Colonic mucosa (tissue), 4 donors: Measurements from ENCODE around the gene PREX1. TPM values are rescaled to one million over a fixed set of nuclear protein-coding genes. Genes with fewer than 3 reads are reported as not detected.

Source experiments
- DNase-seq: peaks from one replicate; pipeline ENCODE4 v3.0.0-alpha.2; 2020
- H3K27ac ChIP-seq: fragments of 200-600 bp; one replicate; pipeline ENCODE4 v1.8.0; 2021
- H3K27me3 ChIP-seq: fragments of 200-600 bp; one replicate; pipeline ENCODE4 v1.8.0; 2021
- H3K36me3 ChIP-seq: fragments of 200-600 bp; one replicate; pipeline ENCODE4 v1.8.0; 2021
- H3K4me1 ChIP-seq: fragments of 200-600 bp; one replicate; pipeline ENCODE4 v1.8.0; 2021; ENCODE audit warnings: mild to moderate bottlenecking
- H3K4me3 ChIP-seq: fragments of 200-600 bp; one replicate; pipeline ENCODE4 v1.8.0; 2021
- H3K9ac ChIP-seq, 2 donors: one replicate each; pipeline ENCODE4 v1.7.0; 2013; ENCODE audit warnings: control low read depth in 2 of 2, low read depth in 2 of 2, low read length in 2 of 2
- H3K9me3 ChIP-seq: fragments of 200-600 bp; one replicate; pipeline ENCODE4 v1.8.0; 2021
- intact Hi-C: fragments of 100-400 bp; cut with DNase I; formaldehyde crosslinking; loops from one replicate; pipeline ENCODE4 v1.14.1; 2022
- total RNA-seq, 2 donors: library from RNA; stranded (reverse); fragmentation: NEBNext Ultra II Directional in 1 of 2; extraction: Animal tissue kit (Norgen Biotek cat#: 25700) in 1 of 2; gene quantifications; one replicate each; pipeline ENCODE4 v1.2.1, GENCODE V29; 2021
- TF ChIP-seq, protein P1 (sequence below): fragments of 200-600 bp; IDR thresholded peaks from one replicate; pipeline ENCODE4 v1.8.0; 2022; ENCODE audit warnings: antibody characterized with exemption, mild to moderate bottlenecking
- donor health status: healthy.
- donor health status: DM: no; HTN: no; CAD: no.
- donor health status: DM: no; HTN: no; CAD: no.

The PREX1 gene
- total RNA-seq, 2 donors from 2014 or later, result 7.2 to 24.6 TPM

DNA sequence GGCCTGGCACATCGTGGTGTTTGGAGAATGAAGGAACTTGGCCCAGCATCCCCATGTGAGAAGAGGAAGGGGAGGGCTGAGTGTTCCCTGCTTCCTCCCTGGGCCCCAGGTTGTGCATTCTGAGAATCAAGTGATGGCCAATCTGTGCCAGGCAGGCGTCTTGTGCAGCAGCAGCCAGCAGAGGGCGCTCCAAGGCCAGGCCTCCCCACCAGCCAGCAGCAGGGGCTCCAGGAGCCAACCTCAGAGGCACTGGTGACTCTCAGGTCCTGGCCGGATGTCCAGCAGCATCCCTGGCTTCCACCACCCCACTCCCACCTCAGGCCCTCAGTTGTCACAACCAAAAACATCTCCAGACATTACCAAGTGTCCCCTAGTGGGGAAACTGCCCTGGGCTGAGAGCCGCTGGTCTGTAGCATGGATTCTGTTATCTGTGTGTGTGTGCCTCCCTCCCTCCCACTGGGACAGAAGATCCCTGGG is 192.0 kb downstream of the PREX1 start:
- no peak overlapping the region for H3K27ac ChIP-seq
- DNase-seq, result peak; percentile 58
- no peaks in the 10 kb centered on the region for H3K27me3 ChIP-seq
- no peak overlapping the region for H3K9ac ChIP-seq
- intact Hi-C loops, result loop anchor here (5.0 kb wide), 1 partner anchor 266 kb away; no protein-coding TSS in a partner anchor
- H3K4me1 ChIP-seq, result no peaks in the 10 kb centered on the region
- TF ChIP-seq, protein P1, sequence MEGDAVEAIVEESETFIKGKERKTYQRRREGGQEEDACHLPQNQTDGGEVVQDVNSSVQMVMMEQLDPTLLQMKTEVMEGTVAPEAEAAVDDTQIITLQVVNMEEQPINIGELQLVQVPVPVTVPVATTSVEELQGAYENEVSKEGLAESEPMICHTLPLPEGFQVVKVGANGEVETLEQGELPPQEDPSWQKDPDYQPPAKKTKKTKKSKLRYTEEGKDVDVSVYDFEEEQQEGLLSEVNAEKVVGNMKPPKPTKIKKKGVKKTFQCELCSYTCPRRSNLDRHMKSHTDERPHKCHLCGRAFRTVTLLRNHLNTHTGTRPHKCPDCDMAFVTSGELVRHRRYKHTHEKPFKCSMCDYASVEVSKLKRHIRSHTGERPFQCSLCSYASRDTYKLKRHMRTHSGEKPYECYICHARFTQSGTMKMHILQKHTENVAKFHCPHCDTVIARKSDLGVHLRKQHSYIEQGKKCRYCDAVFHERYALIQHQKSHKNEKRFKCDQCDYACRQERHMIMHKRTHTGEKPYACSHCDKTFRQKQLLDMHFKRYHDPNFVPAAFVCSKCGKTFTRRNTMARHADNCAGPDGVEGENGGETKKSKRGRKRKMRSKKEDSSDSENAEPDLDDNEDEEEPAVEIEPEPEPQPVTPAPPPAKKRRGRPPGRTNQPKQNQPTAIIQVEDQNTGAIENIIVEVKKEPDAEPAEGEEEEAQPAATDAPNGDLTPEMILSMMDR, result peak; percentile 79
- no peaks in the 10 kb centered on the region for H3K36me3 ChIP-seq
- no peak overlapping the region for H3K4me3 ChIP-seq
- H3K9me3 ChIP-seq, result no peaks in the 10 kb centered on the region

- H3K36me3 ChIP-seq, result no peaks in the 10 kb centered on the region
Observed at GRCh38 chr20:48635361-48635760, 192.4 kb downstream of the PREX1 start.

DNA sequence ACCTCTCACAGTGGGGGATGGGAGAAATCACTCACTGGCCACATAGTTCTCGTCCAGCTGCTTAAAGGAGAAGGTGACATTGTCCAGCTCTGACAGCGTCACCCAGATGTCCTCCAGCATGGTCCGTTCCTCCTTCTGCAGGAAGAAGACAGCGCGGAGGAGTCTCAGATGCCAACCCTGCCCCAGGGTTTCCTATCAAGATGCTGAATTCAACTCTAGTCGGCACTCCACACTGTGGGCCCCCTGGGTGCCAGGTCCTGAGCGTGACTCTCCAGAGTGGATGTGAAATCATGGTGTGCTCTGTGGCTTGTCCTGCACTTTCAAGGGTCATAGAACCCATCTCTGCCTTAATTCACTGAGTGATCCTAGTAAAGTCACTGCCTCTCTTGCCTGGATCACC is 193.2 kb downstream of the PREX1 start:
- Histone ChIP-seq H3K36me3 (no peaks in the 10 kb centered on the region), H3K9me3 (no peaks in the 10 kb centered on the region), H3K4me1 (no peaks in the 10 kb centered on the region), H3K4me3 (no peak overlapping the region), H3K27me3 (no peaks in the 10 kb centered on the region), H3K9ac (no peak overlapping the region), H3K27ac (no peak overlapping the region)
- TF ChIP-seq, protein P1, result no peak
- intact Hi-C loops, result loop anchor here (5.0 kb wide), 1 partner anchor 268 kb away; no protein-coding TSS in a partner anchor
- no peak for DNase-seq

More at GRCh38 chr20:48635361-48635760, 192.4 kb downstream of the PREX1 start:
- Histone ChIP-seq H3K9ac (no peak overlapping the region), H3K9me3 (no peaks in the 10 kb centered on the region), H3K4me1 (no peaks in the 10 kb centered on the region), H3K4me3 (no peak overlapping the region), H3K27ac (no peak overlapping the region), H3K27me3 (no peaks in the 10 kb centered on the region)
- DNase-seq, result no peak
- intact Hi-C loops, result loop anchor here (5.0 kb wide), 1 partner anchor 267 kb away; no protein-coding TSS in a partner anchor
- TF ChIP-seq, protein P1, result no peak

- DNase-seq, result no peak
- Histone ChIP-seq H3K9ac (no peak overlapping the region), H3K9me3 (no peaks in the 10 kb centered on the region), H3K27me3 (no peaks in the 10 kb centered on the region), H3K4me3 (no peak overlapping the region), H3K36me3 (no peaks in the 10 kb centered on the region), H3K4me1 (no peaks in the 10 kb centered on the region), H3K27ac (no peak overlapping the region)
- intact Hi-C loops, result no loop called here
- TF ChIP-seq, protein P1, result no peak
Observed at GRCh38 chr20:48633620-48634257, 194.1 kb downstream of the PREX1 start.

- Histone ChIP-seq H3K36me3 (no peaks in the 10 kb centered on the region), H3K27ac (no peak overlapping the region), H3K4me1 (no peaks in the 10 kb centered on the region), H3K27me3 (no peaks in the 10 kb centered on the region), H3K4me3 (no peak overlapping the region), H3K9ac (no peak overlapping the region), H3K9me3 (no peaks in the 10 kb centered on the region)
- no peak for DNase-seq
- TF ChIP-seq, protein P1, result no peak
- intact Hi-C loops, result no loop called here
Observed at GRCh38 chr20:48632825-48633619, 194.8 kb downstream of the PREX1 start.
